ENCODE results near the gene CDH23. TPM values are rescaled to one million over a fixed set of nuclear protein-coding genes. Genes with fewer than 3 reads are reported as not detected.

The CDH23 gene
- total and polyA plus RNA-seq, 9 of the 15 experiments (the other 6 are each of a cell fraction or from before 2014, with no cell fraction given): 0.18 to 1.2 (median 0.47) TPM

GRCh38 chr10:71713135-71714030, 316.7 kb downstream of the CDH23 start (continued):
- TF ChIP-seq CBX1 (IDR thresholded peaks at IDR 0.05; ENCODE audit: low read depth) (no peak), SPI1 (IDR thresholded peaks at IDR 0.05; ENCODE audit: borderline replicate concordance, low read depth, low read length) (no peak), MAFK (IDR thresholded peaks at IDR 0.05; ENCODE audit: low read length) (no peak), CHD2 (IDR thresholded peaks at IDR 0.05; ENCODE audit: low read depth, low read length) (no peak), LARP7 (IDR thresholded peaks at IDR 0.05) (no peak), NONO (IDR thresholded peaks at IDR 0.05; ENCODE audit: low read depth in 2 of 2, low read length in 1 of 2) (no peak), THAP12 (CRISPR knock-in tag; IDR thresholded peaks at IDR 0.05) (no peak), ZNF609 (CRISPR knock-in tag; IDR thresholded peaks at IDR 0.05; ENCODE audit: borderline replicate concordance) (no peak), E2F4 (CRISPR knock-in tag; IDR thresholded peaks at IDR 0.05; ENCODE audit: low read depth) (no peak), CGGBP1 (CRISPR knock-in tag; IDR thresholded peaks at IDR 0.05) (no peak), SNIP1 (IDR thresholded peaks at IDR 0.05; ENCODE audit: low read depth) (no peak), PKNOX1 (IDR thresholded peaks at IDR 0.05) (no peak), ZNF445 (CRISPR knock-in tag; IDR thresholded peaks at IDR 0.05; ENCODE audit: low read depth) (no peak), SLC30A9 (CRISPR knock-in tag; IDR thresholded peaks at IDR 0.05) (no peak), ELK1 (CRISPR knock-in tag; IDR thresholded peaks at IDR 0.05) (no peak), SMAD4 (CRISPR knock-in tag; conservative IDR thresholded peaks at IDR 0.05) (peak; percentile 12; the same call in 1 of the 2 replicates), POLR2A (conservative IDR thresholded peaks at IDR 0.05) (no peak)
